Glutamatergic neuron (in vitro differentiated cells): ENCODE measurements around the gene PROK2. TPM values are rescaled to one million over a fixed set of nuclear protein-coding genes. Genes with fewer than 3 reads are reported as not detected.

ENCODE experiments used
- DNase-seq: peaks from one replicate; pipeline ENCODE4 v3.0.0; 2022
- H3K27ac Mint-ChIP-seq: one replicate; pipeline ENCODE4 v1.8.0; 2020; ENCODE audit warnings: mild to moderate bottlenecking, mixed read lengths, inconsistent platforms; ENCODE audit not compliant: unreplicated experiment
- H3K27me3 Mint-ChIP-seq: one replicate; pipeline ENCODE4 v1.8.0; 2020; ENCODE audit warnings: mild to moderate bottlenecking, moderate library complexity, mixed read lengths, inconsistent platforms; ENCODE audit not compliant: unreplicated experiment
- H3K36me3 Mint-ChIP-seq: one replicate; pipeline ENCODE4 v1.8.0; 2020; ENCODE audit warnings: mild to moderate bottlenecking, mixed read lengths, inconsistent platforms; ENCODE audit not compliant: unreplicated experiment
- H3K4me1 Mint-ChIP-seq: one replicate; pipeline ENCODE4 v1.8.0; 2020; ENCODE audit warnings: mild to moderate bottlenecking, low read depth, mixed read lengths, inconsistent platforms; ENCODE audit not compliant: unreplicated experiment
- H3K4me3 Mint-ChIP-seq: one replicate; pipeline ENCODE4 v1.8.0; 2020; ENCODE audit warnings: mild to moderate bottlenecking, mixed read lengths, inconsistent platforms; ENCODE audit not compliant: unreplicated experiment
- H3K9me3 Mint-ChIP-seq: one replicate; pipeline ENCODE4 v1.8.0; 2020; ENCODE audit warnings: mild to moderate bottlenecking, moderate library complexity, mixed read lengths, inconsistent platforms; ENCODE audit not compliant: unreplicated experiment
- CTCF ChIP-seq: fragments of 200-600 bp; sonication (generic); IDR thresholded peaks from one replicate; pipeline ENCODE4 v1.5.0; 2021; ENCODE audit not compliant: partially characterized antibody, unreplicated experiment
- long read RNA-seq: library from polyadenylated mRNA; unstranded; transcript quantifications from one replicate; pipeline ENCODE4 v2.0.0, GENCODE V29; 2020; ENCODE audit not compliant: unreplicated experiment
- total RNA-seq: library from RNA; stranded (reverse); fragmentation: NEBNext Ultra II Directional; extraction: Animal tissue kit (Norgen Biotek cat#: 25700); gene quantifications from one replicate; pipeline ENCODE4 v1.2.1, GENCODE V29; 2021; ENCODE audit not compliant: unreplicated experiment

The PROK2 gene
- not detected for total RNA-seq
- long read RNA-seq, result 0 reads

- no peaks in the 10 kb centered on the region for H3K36me3 Mint-ChIP-seq
- peak within 1 kb of the TSS; percentile 86 for H3K4me3 Mint-ChIP-seq
- H3K9me3 Mint-ChIP-seq, result peaks cover 3% of the 10 kb centered on the region
- H3K27ac Mint-ChIP-seq, result peak within 1 kb of the TSS; percentile 44
- no peak for TF ChIP-seq CTCF
- H3K27me3 Mint-ChIP-seq, result peaks cover 16% of the 10 kb centered on the region
- no peaks in the 10 kb centered on the region for H3K4me1 Mint-ChIP-seq
- peak; percentile 53 for DNase-seq
Measured at GRCh38 chr3:71784914-71785531, at the start of gene PROK2. TSS of gene PROK2 (minus strand) at chr3:71785148. CDS start at chr3:71785052, 96 bp downstream.

- Mint-ChIP-seq H3K27me3 (no peaks in the 10 kb centered on the region), H3K4me1 (peaks cover 1% of the 10 kb centered on the region), H3K27ac (no peak overlapping the region), H3K4me3 (no peak overlapping the region), H3K9me3 (no peaks in the 10 kb centered on the region), H3K36me3 (no peaks in the 10 kb centered on the region)
- no peak for TF ChIP-seq CTCF
- no peak for DNase-seq
Measured at GRCh38 chr3:71831599-71831998, 46.7 kb upstream of the PROK2 start.

- TF ChIP-seq CTCF, result no peak
- Mint-ChIP-seq H3K4me1 (peaks cover 4% of the 10 kb centered on the region), H3K4me3 (no peak overlapping the region), H3K27ac (no peak overlapping the region), H3K9me3 (no peaks in the 10 kb centered on the region), H3K36me3 (no peaks in the 10 kb centered on the region), H3K27me3 (no peaks in the 10 kb centered on the region)
- DNase-seq, result no peak
Measured at GRCh38 chr3:71825551-71826283, 40.8 kb upstream of the PROK2 start.

GRCh38 chr3:71821116-71821515 lies 36.2 kb upstream of the PROK2 start:
- TF ChIP-seq CTCF, result no peak
- H3K4me1 Mint-ChIP-seq, result peaks cover 4% of the 10 kb centered on the region
- no peak for DNase-seq
- no peak overlapping the region for H3K27ac Mint-ChIP-seq
- no peaks in the 10 kb centered on the region for H3K9me3 Mint-ChIP-seq
- no peak overlapping the region for H3K4me3 Mint-ChIP-seq
- H3K27me3 Mint-ChIP-seq, result no peaks in the 10 kb centered on the region
- H3K36me3 Mint-ChIP-seq, result no peaks in the 10 kb centered on the region

- no peak for TF ChIP-seq CTCF
- no peaks in the 10 kb centered on the region for H3K36me3 Mint-ChIP-seq
- peaks cover 4% of the 10 kb centered on the region for H3K4me1 Mint-ChIP-seq
- H3K27ac Mint-ChIP-seq, result no peak overlapping the region
- H3K9me3 Mint-ChIP-seq, result no peaks in the 10 kb centered on the region
- no peaks in the 10 kb centered on the region for H3K27me3 Mint-ChIP-seq
- H3K4me3 Mint-ChIP-seq, result no peak overlapping the region
- no peak for DNase-seq
Measured at GRCh38 chr3:71817262-71817661, 32.3 kb upstream of the PROK2 start.
